T-helper 1 cell (primary cell): ENCODE measurements around the gene MUC5B.
A peak's percentile ranks its signal among the peaks of the same experiment; 100 is the strongest.

Experiments used
- DNase-seq, 5 donors: peaks; one replicate each; pipeline ENCODE4 v3.0.0-alpha.2; 2012 to 2020

Gene MUC5B

GRCh38 chr11:1221848-1222311 is 986 bp upstream of the MUC5B start:
- DNase-seq, result peak in 2 of 5 donors; percentile 0 to 7

GRCh38 chr11:1223346-1224110 is 662 bp downstream of the MUC5B start:
- peak in 2 of 5 donors; percentile 0 to 7 for DNase-seq

- peak in 1 of 5 donors; percentile 7 for DNase-seq
Measured at GRCh38 chr11:1224111-1224490, 1.2 kb downstream of the MUC5B start.

- peak in 2 of 5 donors; percentile 0 to 10 for DNase-seq
Measured at GRCh38 chr11:1224491-1225385, 1.9 kb downstream of the MUC5B start.

- DNase-seq, result peak in 2 of 5 donors; percentile 0 to 8
Measured at GRCh38 chr11:1225386-1226225, 2.7 kb downstream of the MUC5B start.

GRCh38 chr11:1226226-1226985 is 3.5 kb downstream of the MUC5B start:
- peak in 2 of 5 donors; percentile 1 to 11 for DNase-seq

GRCh38 chr11:1226986-1227550 is 4.2 kb downstream of the MUC5B start:
- DNase-seq, result peak in 2 of 5 donors; percentile 1 to 12

GRCh38 chr11:1227551-1228100 is 4.8 kb downstream of the MUC5B start:
- DNase-seq, result peak in 2 of 5 donors; percentile 0 to 7

- peak in 2 of 5 donors; percentile 2 to 9 for DNase-seq
Measured at GRCh38 chr11:1228101-1228821, 5.4 kb downstream of the MUC5B start.

GRCh38 chr11:1228921-1229451 is 6.1 kb downstream of the MUC5B start:
- peak in 2 of 5 donors; percentile 1 to 9 for DNase-seq

GRCh38 chr11:1229471-1230120 is 6.7 kb downstream of the MUC5B start:
- DNase-seq, result peak in 1 of 5 donors; percentile 9

GRCh38 chr11:1230121-1230455 is 7.2 kb downstream of the MUC5B start:
- peak in 1 of 5 donors; percentile 2 for DNase-seq

- DNase-seq, result peak in 1 of 5 donors; percentile 12
Measured at GRCh38 chr11:1230456-1231395, 7.9 kb downstream of the MUC5B start.

GRCh38 chr11:1231396-1232020 is 8.6 kb downstream of the MUC5B start:
- peak in 2 of 5 donors; percentile 1 to 13 for DNase-seq

- DNase-seq, result peak in 2 of 5 donors; percentile 0 to 11
Measured at GRCh38 chr11:1232021-1232882, 9.4 kb downstream of the MUC5B start.

- DNase-seq, result peak in 1 of 5 donors; percentile 5
Measured at GRCh38 chr11:1232883-1233321, 10.0 kb downstream of the MUC5B start.
